Measurements from ENCODE around the gene RASSF8. TPM values are rescaled to one million over a fixed set of nuclear protein-coding genes. Genes with fewer than 3 reads are reported as not detected.

The RASSF8 gene
- total and polyA plus RNA-seq, 9 of the 15 experiments (the other 6 are each of a cell fraction or from before 2014, with no cell fraction given) = 0.01 to 0.36 (median 0.12) TPM; not detected in 1

- H3K9me3 ChIP-seq (replicated peaks; ENCODE audit: control insufficient read depth, insufficient read depth, low read depth, low read length) = no peaks in the 10 kb centered on the region
- ATAC-seq (no peak; the same call in 2 of the 3 replicates), DNase-seq (ENCODE audit: extremely low read depth in 1 of 4, low spot score in 3 of 4) (no peak), FAIRE-seq (peak; percentile 79)
- no peak overlapping the region for H3K9ac ChIP-seq (ENCODE audit: insufficient read depth in 1 of 2, low read depth in 2 of 2, low read length in 2 of 2)
- H3K36me3 ChIP-seq (ENCODE audit: control insufficient read depth, insufficient read depth, low read length) = no peaks in the 10 kb centered on the region
- H2AFZ ChIP-seq (ENCODE audit: low read depth, low read length) = peak overlapping the region; percentile 94
- H3K9me1 ChIP-seq (ENCODE audit: control insufficient read depth, insufficient read depth, low read length) = no peaks in the 10 kb centered on the region
- no TSS peak for BruUV-seq (replicated peaks)
- WGBS (ENCODE audit: insufficient coverage, low coverage, missing lambda C conversion rate) = 37% methylated on average over 13 of the region's 13 CpGs
- H3K4me3 ChIP-seq = peak overlapping the region; percentile 37
- H3K4me2 ChIP-seq (ENCODE audit: insufficient read depth, low read length) = peak overlapping the region; percentile 47
- POLR2A ChIA-PET = interaction anchor here (0.6 to 1.1 kb wide), 3 partner anchors 8 to 1253 kb away, joined by 3 to 6 read pairs (median 3); no protein-coding TSS in a partner anchor
- CTCF ChIA-PET (ENCODE audit: low intra/inter-chr PET ratio) = no interaction called here
- peak overlapping the region; percentile 47; the same call in 2 of the 3 replicates for H3K27ac ChIP-seq (ENCODE audit: extremely low read depth, low read depth, low read length)
- no peaks in the 10 kb centered on the region for H4K20me1 ChIP-seq (replicated peaks; ENCODE audit: control insufficient read depth, insufficient read depth, low read length)
- no peaks in the 10 kb centered on the region for H3K79me2 ChIP-seq (ENCODE audit: control insufficient read depth, insufficient read depth, low read length)
- peaks cover 11 to 20% of the 10 kb centered on the region in 2 experiments; a peak in 4 of 5 replicates for H3K4me1 ChIP-seq (replicated peaks in 1 of 2; ENCODE audit: control insufficient read depth in 2 of 2, insufficient read depth in 2 of 2, low read length in 2 of 2)
- intact Hi-C loops (cut with micrococcal nuclease) = no loop called here
- TF ChIP-seq ZBTB33 (CRISPR knock-in tag; IDR thresholded peaks at IDR 0.05) (no peak), CBX3 (IDR thresholded peaks at IDR 0.05; ENCODE audit: borderline replicate concordance in 1 of 2, low read length in 2 of 2) (peak in 1 of 2 experiments; percentile 8; a peak in 1 of 3 replicates), DPF2 (IDR thresholded peaks at IDR 0.05) (peak; percentile 21; the same call in 1 of the 2 replicates), MNT (conservative IDR thresholded peaks at IDR 0.05) (peak in 1 of 2 experiments; percentile 37; a peak in 2 of 4 replicates), FOXK1 (CRISPR knock-in tag; IDR thresholded peaks at IDR 0.05; ENCODE audit: borderline replicate concordance) (0 out of 2 replicates have a peak, but pooled peaks have one; percentile 0), ZNF407 (IDR thresholded peaks at IDR 0.05; ENCODE audit: low read depth) (no peak)
- in situ Hi-C loops (cut with MboI) = no loop called here
- H3K27me3 ChIP-seq (ENCODE audit: control insufficient read depth in 2 of 2, insufficient read depth in 2 of 2, low read length in 2 of 2) = no peaks in the 10 kb centered on the region; a peak in 1 of 5 replicates
Observed at GRCh38 chr12:26114720-26115401, 156.4 kb downstream of the RASSF8 start.
